HEK293 (cell line): ENCODE measurements around the gene SYNE2.
"Not testable (repeated sequence)": the region's sequence is repeated elsewhere in the genome, so short reads cannot be mapped to it uniquely, and the experiment has no call there.

Experiments
- CTCF ChIA-PET: fragments of 350-600 bp; formaldehyde crosslinking; extraction: SDS; loops from one replicate; lab custom pipeline; 2021; ENCODE audit warnings: antibody characterized with exemption; lab: Yijun Ruan, JAX
- POLR2A ChIA-PET: fragments of 300-600 bp; formaldehyde crosslinking; extraction: SDS; loops from one replicate; lab custom pipeline; 2020; ENCODE audit warnings: antibody characterized with exemption, inconsistent platforms; lab: Yijun Ruan, JAX
- H3K27ac ChIP-seq: fragments of 200-500 bp; sonication (Bioruptor generic); 2 replicates; pipeline ENCODE4 v1.5.1; 2014; ENCODE audit warnings: low read depth, low read length, control low read depth, inconsistent platforms; ENCODE audit errors: extremely low read depth
- H3K36me3 ChIP-seq, 2 experiments: fragments of 200-500 bp in 1 of 2; sonication (Bioruptor generic) in 1 of 2; 1 replicate in 1 of 2; 2 replicates in 1 of 2; pipeline ENCODE4 v1.5.1; 2014 to 2017; ENCODE audit warnings: inconsistent platforms in 2 of 2, low read length in 2 of 2; ENCODE audit not compliant: control insufficient read depth in 2 of 2, insufficient read depth in 1 of 2
- H3K4me1 ChIP-seq: fragments of 200-500 bp; sonication (Bioruptor generic); 2 replicates; pipeline ENCODE4 v1.5.1; 2014; ENCODE audit warnings: mild to moderate bottlenecking, low read length, inconsistent platforms; ENCODE audit not compliant: control insufficient read depth, insufficient read depth
- H3K4me3 ChIP-seq: 2 replicates; pipeline ENCODE4 v1.5.1; 2011; ENCODE audit warnings: low read depth, mild to moderate bottlenecking, control low read depth, low read length, moderate library complexity
- H3K9me3 ChIP-seq: fragments of 200-500 bp; sonication (Bioruptor generic); 2 replicates; pipeline ENCODE4 v1.5.1; 2014; ENCODE audit warnings: low read depth, low read length, inconsistent platforms; ENCODE audit not compliant: control insufficient read depth, insufficient read depth
- KLF1 ChIP-seq: fragments of 450-650 bp; formaldehyde crosslinking; IDR thresholded peaks from 2 replicates; pipeline ENCODE4 v1.5.1; 2016; ENCODE audit warnings: missing biosample characterization, missing genetic modification characterization
- KLF10 ChIP-seq: fragments of 450-650 bp; IDR thresholded peaks from 2 replicates; pipeline ENCODE4 v1.5.1; 2018; ENCODE audit warnings: missing biosample characterization, mild to moderate bottlenecking, missing genetic modification characterization
- OVOL3 ChIP-seq: fragments of 450-650 bp; formaldehyde crosslinking; IDR thresholded peaks from 2 replicates; pipeline ENCODE4 v1.5.1; 2016; ENCODE audit warnings: missing biosample characterization, missing genetic modification characterization
- ZBTB20 ChIP-seq: fragments of 450-650 bp; formaldehyde crosslinking; IDR thresholded peaks from 2 replicates; pipeline ENCODE4 v1.5.1; 2016; ENCODE audit warnings: missing biosample characterization, missing genetic modification characterization
- ZBTB44 ChIP-seq: fragments of 450-650 bp; IDR thresholded peaks from 2 replicates; pipeline ENCODE4 v1.5.1; 2018; ENCODE audit warnings: missing biosample characterization, mild to moderate bottlenecking, missing genetic modification characterization
- ZBTB6 ChIP-seq: fragments of 450-650 bp; formaldehyde crosslinking; IDR thresholded peaks from 2 replicates; pipeline ENCODE4 v1.5.1; 2017; ENCODE audit warnings: missing biosample characterization, missing genetic modification characterization
- ZNF112 ChIP-seq: fragments of 450-650 bp; formaldehyde crosslinking; IDR thresholded peaks from 2 replicates; pipeline ENCODE4 v1.5.0; 2017; ENCODE audit warnings: missing biosample characterization, missing genetic modification characterization
- ZNF114 ChIP-seq: fragments of 450-650 bp; formaldehyde crosslinking; IDR thresholded peaks from 2 replicates; pipeline ENCODE4 v1.5.0; 2017; ENCODE audit warnings: missing biosample characterization, missing genetic modification characterization
- ZNF2 ChIP-seq: fragments of 450-650 bp; formaldehyde crosslinking; IDR thresholded peaks from 2 replicates; pipeline ENCODE4 v1.5.1; 2016; ENCODE audit warnings: missing biosample characterization, missing genetic modification characterization
- ZNF211 ChIP-seq: fragments of 450-650 bp; formaldehyde crosslinking; IDR thresholded peaks from 2 replicates; pipeline ENCODE4 v1.5.1; 2016; ENCODE audit warnings: low read depth, missing biosample characterization, missing genetic modification characterization
- ZNF266 ChIP-seq: fragments of 450-650 bp; formaldehyde crosslinking; IDR thresholded peaks from 2 replicates; pipeline ENCODE4 v1.5.1; 2016; ENCODE audit warnings: missing biosample characterization, missing genetic modification characterization, low read depth
- ZNF274 ChIP-seq, 2 experiments: fragments of 200-500 bp in 1 of 2; fragments of 450-650 bp in 1 of 2; sonication (Bioruptor generic) in 1 of 2; formaldehyde crosslinking in 1 of 2; IDR thresholded peaks; 2 replicates each; pipeline versions ENCODE4 v1.5.1 to v1.6.1; 2014 to 2016; ENCODE audit warnings: borderline replicate concordance in 1 of 2, inconsistent platforms in 1 of 2, low read length in 1 of 2, missing biosample characterization in 1 of 2, missing genetic modification characterization in 1 of 2
- ZNF626 ChIP-seq: fragments of 450-650 bp; sonication (Bioruptor Pico); formaldehyde crosslinking; IDR thresholded peaks from 2 replicates; pipeline ENCODE4 v1.5.1; 2018; ENCODE audit warnings: missing biosample characterization, missing genetic modification characterization, inconsistent platforms
- ZNF843 ChIP-seq: fragments of 450-650 bp; formaldehyde crosslinking; IDR thresholded peaks from 2 replicates; pipeline ENCODE4 v1.5.1; 2016; ENCODE audit warnings: missing biosample characterization, missing genetic modification characterization
- TF ChIP-seq, protein P1 (sequence below): fragments of 450-650 bp; formaldehyde crosslinking; IDR thresholded peaks from 2 replicates; pipeline ENCODE4 v1.5.1; 2016; ENCODE audit warnings: missing biosample characterization, missing genetic modification characterization
- TF ChIP-seq, protein P2 (sequence below): fragments of 450-650 bp; formaldehyde crosslinking; IDR thresholded peaks from 2 replicates; pipeline ENCODE4 v1.5.1; 2016; ENCODE audit warnings: missing biosample characterization, missing genetic modification characterization, borderline replicate concordance
- TF ChIP-seq, protein P3 (sequence below): fragments of 450-650 bp; formaldehyde crosslinking; IDR thresholded peaks from 2 replicates; pipeline ENCODE4 v1.5.1; 2016; ENCODE audit warnings: missing biosample characterization, missing genetic modification characterization

SYNE2 gene

GRCh38 chr14:64038841-64039542 is 186.2 kb downstream of the SYNE2 start:
- CTCF ChIA-PET, result interaction anchor here (0.8 kb wide), 1 partner anchor 264 kb away, joined by 3 read pairs; no protein-coding TSS in a partner anchor
- POLR2A ChIA-PET, result no interaction called here
- H3K27ac ChIP-seq, result no peak overlapping the region
- no peaks in the 10 kb centered on the region for H3K36me3 ChIP-seq
- H3K4me3 ChIP-seq, result no peak overlapping the region
- H3K9me3 ChIP-seq, result no peaks in the 10 kb centered on the region
- no peaks in the 10 kb centered on the region; the same call in 1 of the 2 replicates for H3K4me1 ChIP-seq
- TF ChIP-seq ZNF112 (tag by site-specific recombination) (no peak), KLF1 (no peak), ZNF843 (no peak), ZNF2 (tag by site-specific recombination) (no peak), ZNF626 (tag by site-specific recombination) (no peak), ZBTB44 (tag by site-specific recombination) (no peak), KLF10 (tag by site-specific recombination) (no peak)

- no peaks in the 10 kb centered on the region for H3K36me3 ChIP-seq
- TF ChIP-seq ZNF274 (IDR thresholded peaks at IDR 0.05; ENCODE audit: low read length) (no peak), ZNF274 (tag by site-specific recombination; IDR thresholded peaks at IDR 0.05; ENCODE audit: borderline replicate concordance) (no peak)
- TF ChIP-seq, protein P1, sequence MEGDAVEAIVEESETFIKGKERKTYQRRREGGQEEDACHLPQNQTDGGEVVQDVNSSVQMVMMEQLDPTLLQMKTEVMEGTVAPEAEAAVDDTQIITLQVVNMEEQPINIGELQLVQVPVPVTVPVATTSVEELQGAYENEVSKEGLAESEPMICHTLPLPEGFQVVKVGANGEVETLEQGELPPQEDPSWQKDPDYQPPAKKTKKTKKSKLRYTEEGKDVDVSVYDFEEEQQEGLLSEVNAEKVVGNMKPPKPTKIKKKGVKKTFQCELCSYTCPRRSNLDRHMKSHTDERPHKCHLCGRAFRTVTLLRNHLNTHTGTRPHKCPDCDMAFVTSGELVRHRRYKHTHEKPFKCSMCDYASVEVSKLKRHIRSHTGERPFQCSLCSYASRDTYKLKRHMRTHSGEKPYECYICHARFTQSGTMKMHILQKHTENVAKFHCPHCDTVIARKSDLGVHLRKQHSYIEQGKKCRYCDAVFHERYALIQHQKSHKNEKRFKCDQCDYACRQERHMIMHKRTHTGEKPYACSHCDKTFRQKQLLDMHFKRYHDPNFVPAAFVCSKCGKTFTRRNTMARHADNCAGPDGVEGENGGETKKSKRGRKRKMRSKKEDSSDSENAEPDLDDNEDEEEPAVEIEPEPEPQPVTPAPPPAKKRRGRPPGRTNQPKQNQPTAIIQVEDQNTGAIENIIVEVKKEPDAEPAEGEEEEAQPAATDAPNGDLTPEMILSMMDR, result 0 out of 2 replicates have a peak, but pooled peaks have one; percentile 10
- POLR2A ChIA-PET, result no interaction called here
- H3K4me3 ChIP-seq, result no peak overlapping the region
- CTCF ChIA-PET, result interaction anchor here (0.7 kb wide), 1 partner anchor 12 kb away, joined by 3 read pairs; no protein-coding TSS in a partner anchor
- no peaks in the 10 kb centered on the region; the same call in 1 of the 2 replicates for H3K4me1 ChIP-seq
- no peaks in the 10 kb centered on the region for H3K9me3 ChIP-seq
- no peak overlapping the region for H3K27ac ChIP-seq
These were observed 187.2 kb downstream of the SYNE2 start for GRCh38 chr14:64040044-64040443.

GRCh38 chr14:64043296-64043695 is 190.5 kb downstream of the SYNE2 start:
- H3K4me3 ChIP-seq, CTCF ChIA-PET, H3K27ac ChIP-seq, POLR2A ChIA-PET, H3K36me3 ChIP-seq, H3K4me1 ChIP-seq, H3K9me3 ChIP-seq: not testable (repeated sequence)

DNA sequence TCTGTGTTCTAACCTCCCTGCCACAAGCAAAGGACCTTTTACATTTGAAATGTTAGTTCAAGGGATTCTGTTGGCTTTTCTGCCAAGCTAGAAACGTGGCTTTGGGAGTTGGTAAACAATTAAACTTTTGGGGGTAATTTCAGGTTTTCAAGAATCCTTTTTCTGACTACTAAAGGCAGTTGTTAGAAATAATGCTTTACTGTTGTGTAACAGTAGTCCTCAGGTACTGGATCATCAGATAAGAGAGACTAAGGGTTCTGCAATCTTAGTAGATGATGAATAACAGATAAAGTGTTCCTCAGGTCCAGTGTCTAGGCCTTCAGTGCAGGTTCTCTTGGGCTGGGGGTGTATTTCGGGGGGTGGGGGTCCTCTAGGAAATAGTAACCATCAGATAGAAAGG is 192.3 kb downstream of the SYNE2 start:
- H3K9me3 ChIP-seq, result no peaks in the 10 kb centered on the region
- no peaks in the 10 kb centered on the region for H3K4me1 ChIP-seq
- no peak overlapping the region for H3K27ac ChIP-seq
- H3K4me3 ChIP-seq, result no peak overlapping the region
- POLR2A ChIA-PET, result no interaction called here
- H3K36me3 ChIP-seq, result peaks cover 7% of the 10 kb centered on the region in 2 experiments; a peak in 2 of 3 replicates
- CTCF ChIA-PET, result no interaction called here
- TF ChIP-seq ZBTB6 (tag by site-specific recombination) (no peak), ZNF211 (tag by site-specific recombination) (no peak), OVOL3 (tag by site-specific recombination) (no peak), ZNF114 (no peak), ZBTB20 (no peak), ZNF266 (tag by site-specific recombination) (no peak)
- TF ChIP-seq, protein P2, sequence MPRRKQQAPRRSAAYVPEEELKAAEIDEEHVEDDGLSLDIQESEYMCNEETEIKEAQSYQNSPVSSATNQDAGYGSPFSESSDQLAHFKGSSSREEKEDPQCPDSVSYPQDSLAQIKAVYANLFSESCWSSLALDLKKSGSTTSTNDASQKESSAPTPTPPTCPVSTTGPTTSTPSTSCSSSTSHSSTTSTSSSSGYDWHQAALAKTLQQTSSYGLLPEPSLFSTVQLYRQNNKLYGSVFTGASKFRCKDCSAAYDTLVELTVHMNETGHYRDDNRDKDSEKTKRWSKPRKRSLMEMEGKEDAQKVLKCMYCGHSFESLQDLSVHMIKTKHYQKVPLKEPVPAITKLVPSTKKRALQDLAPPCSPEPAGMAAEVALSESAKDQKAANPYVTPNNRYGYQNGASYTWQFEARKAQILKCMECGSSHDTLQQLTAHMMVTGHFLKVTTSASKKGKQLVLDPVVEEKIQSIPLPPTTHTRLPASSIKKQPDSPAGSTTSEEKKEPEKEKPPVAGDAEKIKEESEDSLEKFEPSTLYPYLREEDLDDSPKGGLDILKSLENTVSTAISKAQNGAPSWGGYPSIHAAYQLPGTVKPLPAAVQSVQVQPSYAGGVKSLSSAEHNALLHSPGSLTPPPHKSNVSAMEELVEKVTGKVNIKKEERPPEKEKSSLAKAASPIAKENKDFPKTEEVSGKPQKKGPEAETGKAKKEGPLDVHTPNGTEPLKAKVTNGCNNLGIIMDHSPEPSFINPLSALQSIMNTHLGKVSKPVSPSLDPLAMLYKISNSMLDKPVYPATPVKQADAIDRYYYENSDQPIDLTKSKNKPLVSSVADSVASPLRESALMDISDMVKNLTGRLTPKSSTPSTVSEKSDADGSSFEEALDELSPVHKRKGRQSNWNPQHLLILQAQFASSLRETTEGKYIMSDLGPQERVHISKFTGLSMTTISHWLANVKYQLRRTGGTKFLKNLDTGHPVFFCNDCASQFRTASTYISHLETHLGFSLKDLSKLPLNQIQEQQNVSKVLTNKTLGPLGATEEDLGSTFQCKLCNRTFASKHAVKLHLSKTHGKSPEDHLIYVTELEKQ (tag by site-specific recombination), result no peak
- TF ChIP-seq, protein P3, sequence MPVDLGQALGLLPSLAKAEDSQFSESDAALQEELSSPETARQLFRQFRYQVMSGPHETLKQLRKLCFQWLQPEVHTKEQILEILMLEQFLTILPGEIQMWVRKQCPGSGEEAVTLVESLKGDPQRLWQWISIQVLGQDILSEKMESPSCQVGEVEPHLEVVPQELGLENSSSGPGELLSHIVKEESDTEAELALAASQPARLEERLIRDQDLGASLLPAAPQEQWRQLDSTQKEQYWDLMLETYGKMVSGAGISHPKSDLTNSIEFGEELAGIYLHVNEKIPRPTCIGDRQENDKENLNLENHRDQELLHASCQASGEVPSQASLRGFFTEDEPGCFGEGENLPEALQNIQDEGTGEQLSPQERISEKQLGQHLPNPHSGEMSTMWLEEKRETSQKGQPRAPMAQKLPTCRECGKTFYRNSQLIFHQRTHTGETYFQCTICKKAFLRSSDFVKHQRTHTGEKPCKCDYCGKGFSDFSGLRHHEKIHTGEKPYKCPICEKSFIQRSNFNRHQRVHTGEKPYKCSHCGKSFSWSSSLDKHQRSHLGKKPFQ (tag by site-specific recombination), result no peak
